HepG2 (cell line): Measurements from ENCODE around the gene CXorf38. TPM values are rescaled to one million over a fixed set of nuclear protein-coding genes. Genes with fewer than 3 reads are reported as not detected.

Experiments used
- ATAC-seq: fragments of 200-7000 bp; cut with Tn5 transposase; 3 replicates; pipeline ENCODE4 v1.9.1; 2020; ENCODE audit warnings: mild to moderate bottlenecking, moderate library complexity
- BruUV-seq: library from RNA; stranded (reverse); fragments of 400-500 nt; replicated peaks from 2 replicates; lab custom pipeline; 2021; lab: Mats Ljungman, UMichigan
- CTCF ChIA-PET: fragments of 300-600 bp; formaldehyde crosslinking; extraction: SDS; loops from one replicate; lab custom pipeline; 2021; ENCODE audit warnings: low total read pairs, inconsistent platforms, low intra/inter-chr PET ratio; lab: Yijun Ruan, JAX
- POLR2A ChIA-PET: fragments of 350-600 bp; sonication (Branson Sonifier 250); formaldehyde crosslinking; loops from one replicate; lab custom pipeline; 2020; ENCODE audit warnings: antibody characterized with exemption, inconsistent platforms; lab: Yijun Ruan, JAX
- DNase-seq: peaks from one replicate; pipeline ENCODE4 v3.0.0-alpha.2; 2015; ENCODE audit warnings: low spot score
- FAIRE-seq: peaks from 3 replicates; lab custom pipeline; 2011; peaks lifted over from hg19 to GRCh38; lab: Jason Lieb, UNC
- H2AFZ ChIP-seq: one replicate; pipeline ENCODE4 v1.6.1; 2011; ENCODE audit warnings: low read length, inconsistent platforms
- H3K27ac ChIP-seq: fragments of 300-600 bp; 3 replicates; pipeline ENCODE4 v1.8.0; 2011; ENCODE audit warnings: mixed run types, mild to moderate bottlenecking, mixed read lengths, low read length, inconsistent platforms; ENCODE audit not compliant: insufficient read depth; ENCODE audit errors: extremely low read length
- H3K27me3 ChIP-seq, 2 experiments: fragments of 200-600 bp in 1 of 2; 2 replicates in 1 of 2; 3 replicates in 1 of 2; pipeline versions ENCODE4 v1.6.0 to v1.8.0; 2011; ENCODE audit warnings: low read length in 2 of 2, mild to moderate bottlenecking in 2 of 2, moderate library complexity in 2 of 2, inconsistent platforms in 1 of 2; ENCODE audit not compliant: insufficient read depth in 2 of 2, control insufficient read depth in 1 of 2
- H3K36me3 ChIP-seq, 2 experiments: fragments of 200-600 bp in 1 of 2; replicated peaks in 1 of 2; 2 replicates in 1 of 2; 3 replicates in 1 of 2; pipeline versions ENCODE4 v1.5.1 to v1.8.0; 2011; ENCODE audit warnings: low read length in 2 of 2, inconsistent platforms in 1 of 2; ENCODE audit not compliant: insufficient read depth in 2 of 2, control insufficient read depth in 1 of 2
- H3K4me1 ChIP-seq: 2 replicates; pipeline ENCODE4 v1.5.1; 2012; ENCODE audit warnings: low read length, inconsistent platforms; ENCODE audit not compliant: insufficient read depth
- H3K4me2 ChIP-seq: 2 replicates; pipeline ENCODE4 v1.6.0; 2011; ENCODE audit warnings: low read depth, low read length, inconsistent platforms
- H3K4me3 ChIP-seq, 3 experiments: fragments of 200-600 bp in 1 of 3; sonication (generic), shearing (Covaris generic) in 1 of 3; replicated peaks in 1 of 3; 2 replicates each; pipeline ENCODE4 v1.5.1; 2011 to 2016; ENCODE audit warnings: low read length in 3 of 3, inconsistent platforms in 2 of 3, low read depth in 2 of 3, mild to moderate bottlenecking in 2 of 3, control low read depth in 1 of 3, mixed read lengths in 1 of 3; ENCODE audit not compliant: insufficient read depth in 1 of 3
- H3K79me2 ChIP-seq: one replicate; pipeline ENCODE4 v1.6.1; 2011; ENCODE audit warnings: low read length, inconsistent platforms; ENCODE audit not compliant: insufficient read depth
- H3K9ac ChIP-seq: 2 replicates; pipeline ENCODE4 v1.6.0; 2011; ENCODE audit warnings: mild to moderate bottlenecking, low read depth, low read length, inconsistent platforms; ENCODE audit not compliant: insufficient read depth
- H3K9me3 ChIP-seq: 2 replicates; pipeline ENCODE4 v1.5.1; 2012; ENCODE audit warnings: mild to moderate bottlenecking, low read length
- H4K20me1 ChIP-seq: 2 replicates; pipeline ENCODE4 v1.6.0; 2011; ENCODE audit warnings: inconsistent platforms, mild to moderate bottlenecking, low read length, moderate library complexity; ENCODE audit not compliant: insufficient read depth
- DRAP1 ChIP-seq: IDR thresholded peaks from 2 replicates; pipeline ENCODE4 v1.6.1; 2016; ENCODE audit warnings: missing genetic modification reagents, missing compliant biosample characterization
- FIP1L1 ChIP-seq: fragments of 200-400 bp; formaldehyde crosslinking; IDR thresholded peaks from 2 replicates; pipeline ENCODE4 v1.6.1; 2018; ENCODE audit warnings: low read depth, mild to moderate bottlenecking, low read length, moderate library complexity, borderline replicate concordance; ENCODE audit not compliant: insufficient read depth
- HCFC1 ChIP-seq: fragments of 150-350 bp; IDR thresholded peaks from 2 replicates; pipeline ENCODE4 v1.6.1; 2014; ENCODE audit warnings: low read depth, low read length
- SMAD1 ChIP-seq: sonication (generic); formaldehyde crosslinking; IDR thresholded peaks from 2 replicates; pipeline ENCODE4 v1.4.0; 2020; ENCODE audit warnings: missing genetic modification reagents, low read depth, mild to moderate bottlenecking, borderline replicate concordance
- TOPORS ChIP-seq: sonication (generic); formaldehyde crosslinking; IDR thresholded peaks from 2 replicates; pipeline ENCODE4 v1.8.0; 2023; ENCODE audit warnings: mild to moderate bottlenecking, missing genetic modification reagents
- ZNF441 ChIP-seq: sonication (generic); formaldehyde crosslinking; IDR thresholded peaks from 2 replicates; pipeline ENCODE4 v1.7.0; 2021; ENCODE audit warnings: missing genetic modification reagents, borderline replicate concordance
- ZNF589 ChIP-seq: sonication (generic); formaldehyde crosslinking; conservative IDR thresholded peaks from 2 replicates; pipeline ENCODE4 v1.8.0; 2022; ENCODE audit warnings: mild to moderate bottlenecking, moderate library complexity, missing genetic modification reagents
- ZNF710 ChIP-seq: sonication (generic); formaldehyde crosslinking; IDR thresholded peaks from 2 replicates; pipeline ENCODE4 v1.5.0; 2020; ENCODE audit warnings: mild to moderate bottlenecking, missing genetic modification reagents, borderline replicate concordance
- ZNF782 ChIP-seq: sonication (generic); formaldehyde crosslinking; IDR thresholded peaks from 2 replicates; pipeline ENCODE4 v1.4.0; 2020; ENCODE audit warnings: missing genetic modification reagents, mild to moderate bottlenecking, borderline replicate concordance
- WGBS: methylation state at CpG from one replicate; pipeline ENCODE4 v1.1.6; 2017; ENCODE audit warnings: low lambda C conversion rate; 5-methylcytosine and 5-hydroxymethylcytosine counted together
- in situ Hi-C: cut with HindIII; loops from 2 replicates; pipeline ENCODE4 v1.10.0; 2017; ENCODE audit warnings: low pct_unique_long_range_greater_than_20kb; ENCODE audit not compliant: extremely low pct_ligation_motif_present
- intact Hi-C: fragments of 100-400 bp; cut with micrococcal nuclease; formaldehyde crosslinking; loops from one replicate; pipeline ENCODE4 v1.10.0; 2022; ENCODE audit not compliant: unreplicated experiment
- polyA plus RNA-seq, 8 experiments: library from polyadenylated mRNA; depleted of rRNA in 3 of 8; stranded (reverse) in 7 of 8; unstranded in 1 of 8; fragments of >200 nt; fragmentation: Illumina TruSeq in 4 of 8; extraction: Trizol in 4 of 8; gene quantifications; 2 replicates each; pipeline versions ENCODE4 v1.2.1 to v1.2.3, GENCODE V29; 2011 to 2016; ENCODE audit warnings: low read depth in 4 of 8, missing spikeins in 1 of 8, mixed read lengths in 1 of 8; ENCODE audit not compliant: insufficient read depth in 1 of 8
- total RNA-seq, 5 experiments: library from RNA; depleted of rRNA; stranded (reverse); fragments of >200 nt; fragmentation: Illumina TruSeq; extraction: Trizol; gene quantifications; 2 replicates each; pipeline ENCODE4 v1.2.3, GENCODE V29; 2016; ENCODE audit warnings: low read depth in 1 of 5

CXorf38 gene
- total and polyA plus RNA-seq, 2 of the 13 experiments (the other 11 are each of a cell fraction or from before 2014, with no cell fraction given): 4.6 to 6.7 TPM

GRCh38 chrX:40671126-40671525 is 23.8 kb upstream of the CXorf38 start:
- Histone ChIP-seq H2AFZ (no peak overlapping the region), H3K9me3 (no peaks in the 10 kb centered on the region), H3K4me1 (no peaks in the 10 kb centered on the region), H3K36me3 (peaks cover 2 to 31% of the 10 kb centered on the region in 2 experiments; a peak in 4 of 5 replicates), H3K4me2 (no peak overlapping the region), H3K27ac (no peak overlapping the region), H3K9ac (no peak overlapping the region), H3K79me2 (no peaks in the 10 kb centered on the region), H3K27me3 (no peaks in the 10 kb centered on the region), H3K4me3 (no peak overlapping the region), H4K20me1 (no peaks in the 10 kb centered on the region)
- 100% methylated on average over 2 of the region's 6 CpGs for WGBS
- in situ Hi-C loops (no loop called here), intact Hi-C loops (no loop called here)
- FAIRE-seq (no peak), DNase-seq (no peak), ATAC-seq (no peak)
- BruUV-seq: no TSS peak
- POLR2A ChIA-PET: no interaction called here
- TF ChIP-seq ZNF589 (CRISPR knock-in tag) (no peak), ZNF782 (CRISPR knock-in tag) (no peak), DRAP1 (CRISPR knock-in tag) (no peak), FIP1L1 (no peak), ZNF710 (no peak), TOPORS (CRISPR knock-in tag) (no peak), SMAD1 (CRISPR knock-in tag) (no peak), ZNF441 (no peak), HCFC1 (no peak)
- CTCF ChIA-PET: no interaction called here
